Measurements from ENCODE around the gene SSH2.

- TF ChIP-seq EZH2 (IDR thresholded peaks at IDR 0.05; ENCODE audit: insufficient read depth, poor library complexity, severe bottlenecking) (no peak), EZH2phosphoT487 (IDR thresholded peaks at IDR 0.05; ENCODE audit: insufficient read depth, low read depth) (no peak)
Measured at GRCh38 chr17:29864615-29865014, 65.4 kb downstream of the SSH2 start.

Data from GM23248 (cell line).